GM18868 (cell line): ENCODE data around the gene GHR.

Experiments used
- ATAC-seq: cut with Tn5 transposase; IDR thresholded peaks from one replicate; pipeline ENCODE4 v1.9.1; 2021; ENCODE audit warnings: mild to moderate bottlenecking, moderate library complexity; ENCODE audit not compliant: unreplicated experiment

The GHR gene

DNA sequence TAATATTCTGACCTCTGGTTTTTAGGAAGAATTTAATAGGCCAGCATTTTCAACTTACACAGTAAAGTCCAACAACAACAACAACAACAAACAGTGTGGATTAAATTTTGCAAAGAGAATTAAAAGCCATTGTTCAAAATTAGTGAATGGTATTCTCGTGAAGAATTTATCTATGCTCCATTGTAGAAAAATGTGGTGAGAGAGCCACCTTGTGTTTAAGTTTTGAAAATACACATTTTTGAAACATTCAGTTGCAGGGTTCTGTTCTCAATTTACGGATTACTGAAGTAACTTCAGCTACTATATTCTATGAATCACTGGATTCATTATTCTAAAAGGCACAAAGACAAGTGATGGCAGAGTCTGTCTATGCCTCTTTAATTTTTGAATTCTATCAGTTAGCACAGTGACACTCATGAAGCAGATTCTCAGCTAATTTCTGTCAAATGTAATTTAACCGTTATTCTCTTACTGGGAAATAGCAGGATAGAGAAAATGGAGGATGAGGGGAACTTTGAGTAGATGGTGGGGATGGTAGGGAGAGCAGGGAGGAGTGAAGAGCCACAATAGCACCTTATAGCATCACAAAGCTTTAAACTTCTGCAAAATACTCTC, 344.4 kb downstream of the GHR start:
- peak; percentile 78 for ATAC-seq

DNA sequence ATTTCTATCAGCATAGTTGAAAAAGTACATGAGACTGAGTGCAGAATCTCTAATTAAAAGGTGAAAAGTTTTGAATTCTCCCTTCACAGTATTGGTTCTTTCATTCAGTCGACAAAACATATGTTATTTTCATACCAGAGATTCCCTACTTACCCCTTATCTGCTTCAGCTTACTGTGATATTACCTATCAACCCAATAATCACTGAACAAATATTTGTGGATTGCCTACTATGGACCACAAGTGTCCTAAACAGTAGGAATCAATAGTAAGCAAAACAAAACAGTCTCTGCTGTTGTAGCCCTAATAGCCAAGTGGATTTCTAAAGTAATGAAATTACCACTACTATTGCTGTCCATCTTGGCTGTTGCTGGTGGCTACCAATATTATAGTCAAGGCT, 344.9 kb downstream of the GHR start:
- ATAC-seq = no peak

DNA sequence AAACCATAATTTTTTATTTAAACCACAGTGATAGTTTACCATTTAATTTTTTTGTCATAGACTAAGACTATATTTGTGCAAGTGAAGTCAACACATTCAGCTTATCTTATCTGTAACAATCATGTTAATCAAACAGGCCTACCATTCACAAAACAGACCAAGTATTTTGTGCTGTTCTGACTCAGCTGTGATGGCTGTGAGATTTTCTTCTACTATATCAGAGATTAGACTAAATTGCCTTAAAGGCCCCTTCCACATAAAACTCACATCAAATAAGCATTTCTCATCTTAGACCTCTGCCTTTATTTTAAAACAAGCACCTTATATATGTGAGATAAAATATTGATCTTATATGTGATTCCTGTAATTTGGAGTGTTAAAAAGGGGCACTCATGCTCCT, 346.8 kb downstream of the GHR start:
- ATAC-seq = no peak
